CD4-positive, alpha-beta T cell treated with Interleukin-6 for 4 hours (primary cell): Measurements from ENCODE around the gene FMN1.
"Not testable (repeated sequence)": the region's sequence is repeated elsewhere in the genome, so short reads cannot be mapped to it uniquely, and the experiment has no call there.

ENCODE experiments used
- DNase-seq: peaks from one replicate; pipeline ENCODE4 v3.0.0-alpha.2; 2020; ENCODE audit warnings: mixed read lengths

The FMN1 gene

GRCh38 chr15:32873284-32874114, 321.0 kb downstream of the FMN1 start:
- DNase-seq = no peak

GRCh38 chr15:32872621-32873283, 321.8 kb downstream of the FMN1 start:
- DNase-seq = no peak

- no peak for DNase-seq
These were observed 322.6 kb downstream of the FMN1 start for GRCh38 chr15:32871883-32872282.

GRCh38 chr15:32870240-32871033, 324.1 kb downstream of the FMN1 start:
- DNase-seq = peak; percentile 15

GRCh38 chr15:32869776-32870175, 324.7 kb downstream of the FMN1 start:
- no peak for DNase-seq

- no peak for DNase-seq
These were observed 327.2 kb downstream of the FMN1 start for GRCh38 chr15:32867313-32867626.

GRCh38 chr15:32866454-32867312, 327.8 kb downstream of the FMN1 start:
- DNase-seq = no peak

- DNase-seq = no peak
These were observed 329.7 kb downstream of the FMN1 start for GRCh38 chr15:32864841-32865240.

GRCh38 chr15:32864051-32864450, 330.5 kb downstream of the FMN1 start:
- DNase-seq = no peak

GRCh38 chr15:32861761-32862160, 332.8 kb downstream of the FMN1 start:
- no peak for DNase-seq

- no peak for DNase-seq
These were observed 333.3 kb downstream of the FMN1 start for GRCh38 chr15:32861174-32861573.

- no peak for DNase-seq
These were observed 334.5 kb downstream of the FMN1 start for GRCh38 chr15:32859996-32860395.

- DNase-seq = no peak
These were observed 335.3 kb downstream of the FMN1 start for GRCh38 chr15:32859251-32859650.

- DNase-seq = no peak
These were observed 336.8 kb downstream of the FMN1 start for GRCh38 chr15:32857732-32858131.

GRCh38 chr15:32856753-32857152, 337.8 kb downstream of the FMN1 start:
- no peak for DNase-seq

- DNase-seq = no peak
These were observed 338.6 kb downstream of the FMN1 start for GRCh38 chr15:32855942-32856341.

GRCh38 chr15:32853592-32853991, 340.9 kb downstream of the FMN1 start:
- no peak for DNase-seq

GRCh38 chr15:32852771-32853170, 341.7 kb downstream of the FMN1 start:
- DNase-seq = no peak

- DNase-seq = no peak
These were observed 342.5 kb downstream of the FMN1 start for GRCh38 chr15:32852017-32852416.

GRCh38 chr15:32851572-32851971, 342.9 kb downstream of the FMN1 start:
- DNase-seq = no peak

- no peak for DNase-seq
These were observed 344.5 kb downstream of the FMN1 start for GRCh38 chr15:32849769-32850668.

- not testable (repeated sequence) for DNase-seq
These were observed 347.8 kb downstream of the FMN1 start for GRCh38 chr15:32846671-32847070.
